HepG2 (cell line): ENCODE data around the gene CAGE1.

Experiments used
- ATF6 ChIP-seq: sonication (generic); formaldehyde crosslinking; conservative IDR thresholded peaks from 2 replicates; pipeline ENCODE4 v1.4.0; 2020; ENCODE audit warnings: missing genetic modification reagents
- CEBPB ChIP-seq: IDR thresholded peaks from 2 replicates; pipeline ENCODE4 v1.6.1; 2011; ENCODE audit warnings: low read depth, low read length, improper control_type of control experiment, borderline replicate concordance
- CTCF ChIP-seq: sonication (generic); formaldehyde crosslinking; IDR thresholded peaks from 2 replicates; pipeline ENCODE4 v1.5.0; 2020; ENCODE audit warnings: mild to moderate bottlenecking, missing genetic modification reagents, moderate library complexity
- GABPB1 ChIP-seq: IDR thresholded peaks from 2 replicates; pipeline ENCODE4 v1.6.1; 2016; ENCODE audit warnings: mild to moderate bottlenecking, missing genetic modification reagents, moderate library complexity, missing compliant biosample characterization
- POLR2AphosphoS5 ChIP-seq: IDR thresholded peaks from 2 replicates; pipeline ENCODE4 v1.6.1; 2012; ENCODE audit warnings: low read depth, low read length
- TBP ChIP-seq: sonication (generic); formaldehyde crosslinking; IDR thresholded peaks from 2 replicates; pipeline ENCODE4 v1.5.0; 2020; ENCODE audit warnings: missing genetic modification reagents
- ZFY ChIP-seq: sonication (generic); formaldehyde crosslinking; IDR thresholded peaks from 2 replicates; pipeline ENCODE4 v1.4.0; 2020; ENCODE audit warnings: missing genetic modification reagents
- ZMAT5 ChIP-seq: sonication (generic); formaldehyde crosslinking; IDR thresholded peaks from 2 replicates; pipeline ENCODE4 v1.5.0; 2020; ENCODE audit warnings: mild to moderate bottlenecking, low read depth, missing genetic modification reagents, borderline replicate concordance
- ZNF816 ChIP-seq: sonication (generic); formaldehyde crosslinking; IDR thresholded peaks from 2 replicates; pipeline ENCODE4 v1.8.0; 2022; ENCODE audit warnings: missing genetic modification reagents, mild to moderate bottlenecking, borderline replicate concordance

GRCh38 chr6:7323074-7323473 is 66.5 kb downstream of the CAGE1 start:
- no peak for TF ChIP-seq CEBPB
- TF ChIP-seq POLR2AphosphoS5: no peak
- TF ChIP-seq ZNF816 (CRISPR knock-in tag): no peak
- no peak for TF ChIP-seq ZFY
- no peak for TF ChIP-seq TBP (CRISPR knock-in tag)
- TF ChIP-seq CTCF (CRISPR knock-in tag): no peak
- TF ChIP-seq GABPB1 (CRISPR knock-in tag): no peak
- no peak for TF ChIP-seq ZMAT5
- TF ChIP-seq ATF6 (CRISPR knock-in tag): no peak
